ENCODE measurements around the gene LGALS7B.
"Not testable (repeated sequence)": the region's sequence is repeated elsewhere in the genome, so short reads cannot be mapped to it uniquely, and the experiment has no call there.

- TF ChIP-seq GATA2 (CRISPR knock-in tag; IDR thresholded peaks at IDR 0.05); TEAD4 (IDR thresholded peaks at IDR 0.05; ENCODE audit: borderline replicate concordance, insufficient read depth); CTCF (IDR thresholded peaks at IDR 0.05); TAF1 (IDR thresholded peaks at IDR 0.05; ENCODE audit: borderline replicate concordance, low read depth, low read length); EP300 (IDR thresholded peaks at IDR 0.05; ENCODE audit: borderline replicate concordance in 1 of 2, low read depth in 1 of 2, low read length in 1 of 2); YY1 (IDR thresholded peaks at IDR 0.05; ENCODE audit: low read depth): not testable (repeated sequence)
Measured at GRCh38 chr19:38807374-38808098, 18.5 kb downstream of the LGALS7B start.

Data from SK-N-SH (cell line).